HG03521 (cell line): ENCODE measurements around the gene KIAA1614.

ENCODE experiments used
- ATAC-seq: cut with Tn5 transposase; IDR thresholded peaks from one replicate; pipeline ENCODE4 v1.9.1; 2021; ENCODE audit warnings: mild to moderate bottlenecking, moderate library complexity; ENCODE audit not compliant: unreplicated experiment

The KIAA1614 gene

DNA sequence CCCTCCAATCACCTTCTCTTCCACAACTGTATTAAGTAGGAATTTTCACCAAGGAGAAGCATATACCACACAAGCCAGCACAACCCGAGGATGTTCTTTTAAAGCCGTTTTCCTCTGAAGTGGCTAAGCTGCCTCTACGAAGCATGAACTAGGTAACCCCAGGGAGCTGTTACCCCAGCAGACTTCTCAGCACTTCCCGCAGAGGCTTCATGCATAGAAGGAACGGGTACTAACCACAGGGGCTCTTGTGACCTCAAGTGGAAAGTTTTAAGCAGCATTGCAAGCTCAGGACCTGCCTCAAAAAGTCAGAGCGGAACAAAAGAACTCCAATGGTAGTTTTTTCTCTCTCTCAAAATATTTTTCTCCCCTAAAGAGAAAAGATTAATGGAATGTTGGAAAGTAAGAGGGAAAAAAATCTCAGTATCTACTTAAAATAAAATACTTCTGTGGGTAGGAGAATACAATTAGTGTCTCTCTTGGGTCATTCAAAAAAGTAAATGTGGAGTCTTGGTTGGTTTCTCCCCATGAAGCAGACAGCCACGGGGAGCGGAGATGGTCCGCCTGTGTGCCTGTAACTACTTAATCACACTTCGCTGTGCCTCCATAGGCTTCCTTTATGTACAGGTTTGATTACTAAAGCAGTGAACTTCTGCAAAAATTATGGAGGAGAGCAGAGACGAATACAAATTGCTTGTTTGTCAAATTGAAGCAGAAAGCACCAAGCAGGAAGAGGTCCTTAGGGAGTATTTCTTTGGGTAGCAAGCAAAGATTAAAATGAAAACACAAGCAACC is 69.1 kb downstream of the KIAA1614 start:
- ATAC-seq: peak; percentile 58

DNA sequence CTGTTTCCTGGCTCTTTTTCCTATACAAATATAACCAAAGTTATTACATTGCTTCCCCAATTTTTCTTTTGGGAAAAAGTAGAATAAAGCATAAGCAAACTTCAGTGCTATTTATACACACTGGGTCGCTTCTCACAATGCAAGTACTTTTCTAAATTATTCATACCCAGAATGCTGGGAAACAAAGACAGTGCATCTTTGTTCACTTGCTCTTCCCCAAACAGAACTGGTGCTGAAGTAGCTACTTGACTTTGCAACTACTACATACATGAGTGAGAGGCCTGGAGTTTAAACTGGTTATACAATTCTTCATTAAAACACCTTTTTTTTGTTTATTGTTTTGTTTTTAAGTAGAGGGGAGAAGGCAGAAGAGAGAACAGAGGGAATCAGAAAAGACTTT is 69.7 kb downstream of the KIAA1614 start:
- no peak for ATAC-seq

DNA sequence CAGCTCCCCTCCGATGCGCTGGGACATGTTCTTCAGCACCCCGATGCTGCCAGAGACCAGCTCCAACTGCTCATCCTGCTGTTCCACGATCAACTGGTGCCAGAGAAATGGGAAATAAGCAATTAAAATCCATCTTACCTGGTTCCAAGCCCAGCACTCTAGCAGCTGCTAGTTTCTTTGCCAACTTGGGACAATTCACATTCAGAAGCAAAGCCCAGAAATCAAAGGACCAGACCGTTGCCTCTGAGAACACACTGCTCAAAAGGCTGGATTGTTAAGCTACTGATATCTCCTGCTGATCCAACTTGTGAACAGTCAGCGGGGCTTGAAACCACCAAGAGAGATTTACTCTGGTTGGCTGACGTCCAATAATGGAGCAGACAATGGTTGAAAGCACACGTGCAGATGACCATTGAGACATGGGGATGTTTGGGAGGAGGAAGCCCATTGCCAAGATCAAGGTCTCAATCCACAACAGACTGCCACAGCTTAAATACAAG is 75.6 kb downstream of the KIAA1614 start:
- no peak for ATAC-seq

DNA sequence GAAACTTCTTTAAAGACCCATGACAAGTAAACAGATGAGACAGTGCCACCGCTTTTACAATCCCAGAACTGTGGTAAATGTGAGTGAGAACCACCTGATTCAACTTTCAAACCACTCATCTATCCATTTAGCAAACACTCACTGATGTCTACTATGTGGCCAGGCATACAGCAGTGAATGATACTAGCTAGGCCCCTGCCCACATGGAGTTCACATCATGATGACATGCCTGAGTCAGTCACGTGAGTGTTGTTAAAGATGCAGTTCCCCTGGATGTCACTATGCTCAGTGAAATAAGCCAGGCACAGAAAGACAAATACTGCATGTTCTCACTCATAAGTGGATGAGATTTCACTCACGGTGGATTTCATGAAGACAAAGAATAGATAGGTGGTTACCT is 81.6 kb downstream of the KIAA1614 start:
- ATAC-seq: no peak

DNA sequence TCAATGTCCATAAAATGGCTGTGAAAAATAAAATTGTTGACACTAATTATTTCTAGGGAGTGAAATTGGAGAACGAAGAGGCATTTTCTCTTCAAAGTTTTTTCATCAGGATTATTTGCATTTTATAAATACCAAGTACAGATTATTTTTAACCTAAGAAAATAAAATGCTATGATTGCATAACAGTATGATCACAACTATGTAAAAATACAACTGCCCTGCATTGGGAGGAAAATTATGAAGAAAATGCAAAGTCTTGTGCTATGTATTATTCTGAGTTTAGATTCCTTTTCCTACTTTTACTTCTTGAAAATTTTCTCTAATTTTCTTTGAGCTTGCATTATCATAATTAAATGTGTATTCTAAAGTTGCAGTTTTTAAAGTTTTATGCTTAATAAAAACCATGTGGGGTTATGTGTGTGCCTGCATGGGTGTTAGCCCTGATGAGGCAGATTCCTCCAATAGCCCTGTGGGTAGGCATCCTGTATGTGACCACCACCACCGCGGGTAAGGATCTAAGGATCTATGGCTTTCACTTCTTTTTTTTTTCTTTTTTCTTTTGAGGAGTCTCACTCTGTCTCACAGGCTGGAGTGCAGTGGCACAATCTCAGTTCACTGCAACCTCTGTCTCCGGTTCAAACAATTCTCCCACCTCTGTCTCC is 85.3 kb downstream of the KIAA1614 start:
- ATAC-seq: no peak
